Thoracic aorta (tissue), 2 donors: Measurements from ENCODE around the gene ARAP3. TPM values are rescaled to one million over a fixed set of nuclear protein-coding genes. Genes with fewer than 3 reads are reported as not detected.

Experiments used
- ATAC-seq: fragments of 150-250 bp; one replicate; pipeline ENCODE4 v1.8.0; 2017; ENCODE audit warnings: low read depth; ENCODE audit not compliant: insufficient number of reproducible peaks, low FRiP score
- DNase-seq: peaks from one replicate; pipeline ENCODE4 v3.0.0-alpha.2; 2020; ENCODE audit warnings: low spot score
- H3K27ac ChIP-seq, 2 donors: fragments of 200-600 bp; sonication (generic); 1 replicate in 1 of 2; 2 replicates in 1 of 2; pipeline ENCODE4 v1.5.1; 2016; ENCODE audit warnings: mild to moderate bottlenecking in 2 of 2, moderate library complexity in 2 of 2
- H3K27me3 ChIP-seq: fragments of 200-600 bp; sonication (generic); replicated peaks from 2 replicates; pipeline ENCODE4 v1.6.0; 2016; ENCODE audit warnings: mild to moderate bottlenecking; ENCODE audit not compliant: insufficient read depth
- H3K36me3 ChIP-seq: fragments of 200-600 bp; sonication (generic); one replicate; pipeline ENCODE4 v1.5.1; 2016
- H3K4me1 ChIP-seq, 2 donors: fragments of 200-600 bp; sonication (generic); 1 replicate in 1 of 2; 2 replicates in 1 of 2; pipeline versions ENCODE4 v1.5.1 to v1.6.0; 2016; ENCODE audit warnings: low read depth in 2 of 2, mild to moderate bottlenecking in 1 of 2; ENCODE audit not compliant: control insufficient read depth in 1 of 2
- H3K4me3 ChIP-seq: fragments of 200-600 bp; sonication (generic); 2 replicates; pipeline ENCODE4 v1.5.1; 2016; ENCODE audit warnings: mild to moderate bottlenecking
- H3K9me3 ChIP-seq: fragments of 200-600 bp; sonication (generic); 2 replicates; pipeline ENCODE4 v1.5.1; 2016
- total RNA-seq, 2 donors: library from RNA; depleted of rRNA; stranded (reverse); fragments of >200 nt; gene quantifications; one replicate each; pipeline versions ENCODE4 v1.1.0 to v1.2.3, GENCODE V29; 2016
- TF ChIP-seq, protein P1 (sequence below): fragments of 200-600 bp; sonication (generic); IDR thresholded peaks from one replicate; pipeline ENCODE4 v1.5.1; 2019; ENCODE audit warnings: antibody characterized with exemption

The ARAP3 gene
- total RNA-seq, 2 donors from 2014 or later = 15.0 to 16.2 TPM

DNA sequence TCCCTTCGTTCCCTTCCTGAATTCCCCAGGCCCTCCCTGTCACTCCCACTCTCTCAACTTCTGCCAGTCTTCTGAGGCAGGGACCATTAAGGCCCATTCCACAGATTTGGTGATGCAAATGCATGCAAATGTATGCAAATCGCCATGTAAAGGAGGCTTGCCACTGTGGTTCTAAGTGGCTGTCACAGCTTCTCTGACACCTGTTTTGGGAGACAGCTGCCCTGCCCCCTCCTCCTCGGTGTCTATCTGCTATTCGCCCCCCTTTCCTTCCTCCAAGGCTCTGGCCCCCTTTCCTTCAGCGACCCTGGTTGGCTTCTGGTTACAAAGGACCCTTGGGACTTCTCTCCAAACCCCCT, 10.5 kb upstream of the ARAP3 start:
- Histone ChIP-seq H3K9me3 (no peaks in the 10 kb centered on the region), H3K4me1 (peaks cover 0 to 4% of the 10 kb centered on the region in 2 donors), H3K36me3 (no peaks in the 10 kb centered on the region), H3K27ac (no peak overlapping the region), H3K27me3 (no peaks in the 10 kb centered on the region), H3K4me3 (peak overlapping the region; percentile 62)
- TF ChIP-seq, protein P1, sequence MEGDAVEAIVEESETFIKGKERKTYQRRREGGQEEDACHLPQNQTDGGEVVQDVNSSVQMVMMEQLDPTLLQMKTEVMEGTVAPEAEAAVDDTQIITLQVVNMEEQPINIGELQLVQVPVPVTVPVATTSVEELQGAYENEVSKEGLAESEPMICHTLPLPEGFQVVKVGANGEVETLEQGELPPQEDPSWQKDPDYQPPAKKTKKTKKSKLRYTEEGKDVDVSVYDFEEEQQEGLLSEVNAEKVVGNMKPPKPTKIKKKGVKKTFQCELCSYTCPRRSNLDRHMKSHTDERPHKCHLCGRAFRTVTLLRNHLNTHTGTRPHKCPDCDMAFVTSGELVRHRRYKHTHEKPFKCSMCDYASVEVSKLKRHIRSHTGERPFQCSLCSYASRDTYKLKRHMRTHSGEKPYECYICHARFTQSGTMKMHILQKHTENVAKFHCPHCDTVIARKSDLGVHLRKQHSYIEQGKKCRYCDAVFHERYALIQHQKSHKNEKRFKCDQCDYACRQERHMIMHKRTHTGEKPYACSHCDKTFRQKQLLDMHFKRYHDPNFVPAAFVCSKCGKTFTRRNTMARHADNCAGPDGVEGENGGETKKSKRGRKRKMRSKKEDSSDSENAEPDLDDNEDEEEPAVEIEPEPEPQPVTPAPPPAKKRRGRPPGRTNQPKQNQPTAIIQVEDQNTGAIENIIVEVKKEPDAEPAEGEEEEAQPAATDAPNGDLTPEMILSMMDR = no peak
- DNase-seq (no peak), ATAC-seq (no peak)

DNA sequence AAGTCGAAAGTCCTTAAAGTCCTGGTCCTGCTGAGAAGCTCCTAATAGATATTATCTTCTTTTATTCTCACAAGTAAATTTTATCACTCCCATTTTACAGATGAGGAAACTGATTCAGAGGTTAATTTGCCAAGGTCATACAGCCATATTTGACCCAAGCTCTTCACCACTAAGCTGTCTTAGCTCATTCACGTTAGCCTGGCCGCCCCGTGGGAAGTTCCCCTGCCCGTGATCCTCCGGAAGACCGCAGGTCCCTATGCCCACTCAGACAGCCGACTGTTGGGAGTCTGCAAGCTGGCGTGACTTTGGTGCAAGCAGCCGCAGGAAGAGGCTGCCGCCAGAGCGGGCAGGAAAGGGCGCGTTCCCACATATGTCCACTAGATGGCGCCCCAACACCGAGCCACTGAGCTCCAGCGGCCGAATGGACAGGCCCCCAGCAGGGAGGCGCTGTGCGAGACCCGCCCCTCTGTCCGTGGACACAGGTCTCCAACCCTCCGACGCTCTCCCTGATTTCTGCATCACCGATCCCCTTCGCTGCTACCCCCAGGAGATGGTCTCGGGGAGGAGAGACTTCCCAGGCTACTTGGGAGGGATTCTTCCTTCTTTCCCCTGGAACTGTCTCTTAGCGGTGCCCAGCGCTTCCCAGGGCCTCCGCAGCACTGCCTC, 10.0 kb upstream of the ARAP3 start:
- no peak overlapping the region for H3K27ac ChIP-seq

DNA sequence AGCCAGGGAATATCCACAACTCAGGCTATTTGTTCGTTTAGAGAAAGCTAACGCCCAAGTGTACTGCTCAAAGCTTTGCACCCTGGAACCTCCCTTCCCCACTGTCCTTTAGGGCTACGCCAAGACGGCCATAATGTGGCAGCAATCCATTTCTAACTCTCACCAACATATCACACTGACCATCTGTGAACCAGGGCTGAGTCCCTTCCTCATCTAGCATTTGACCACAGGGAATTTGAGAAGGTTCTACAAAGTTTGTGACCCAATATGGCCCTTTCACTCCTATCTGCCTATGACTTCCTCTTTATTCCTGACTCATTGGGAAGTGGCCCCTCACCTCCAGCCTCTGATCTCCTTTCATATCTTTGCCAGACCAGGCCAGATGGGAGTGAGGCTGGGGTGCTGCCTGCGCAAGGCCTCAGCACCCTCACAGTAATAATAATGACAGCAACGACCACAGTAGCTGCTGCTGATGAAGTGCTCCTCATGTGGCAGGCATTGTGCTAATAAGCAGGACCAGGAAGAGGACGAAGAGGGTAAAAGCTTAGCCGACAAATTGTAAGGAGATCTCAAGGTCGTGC, 9.3 kb upstream of the ARAP3 start:
- no peak overlapping the region for H3K4me3 ChIP-seq
- no peaks in the 10 kb centered on the region for H3K9me3 ChIP-seq
- no peaks in the 10 kb centered on the region for H3K36me3 ChIP-seq
- no peak for DNase-seq
- no peak overlapping the region for H3K27ac ChIP-seq
- H3K27me3 ChIP-seq = no peaks in the 10 kb centered on the region
- peaks cover 0 to 4% of the 10 kb centered on the region in 2 donors for H3K4me1 ChIP-seq
- ATAC-seq = no peak
- TF ChIP-seq, protein P1 = no peak

More for the DNA sequence above, 10.0 kb upstream of the ARAP3 start:
- no peaks in the 10 kb centered on the region for H3K9me3 ChIP-seq
- no peaks in the 10 kb centered on the region for H3K36me3 ChIP-seq
- peaks cover 0 to 4% of the 10 kb centered on the region in 2 donors for H3K4me1 ChIP-seq
- ATAC-seq (no peak), DNase-seq (peak; percentile 38)
- peak overlapping the region; percentile 62 for H3K4me3 ChIP-seq
- H3K27me3 ChIP-seq = no peaks in the 10 kb centered on the region
- TF ChIP-seq, protein P1 = peak; percentile 99

DNA sequence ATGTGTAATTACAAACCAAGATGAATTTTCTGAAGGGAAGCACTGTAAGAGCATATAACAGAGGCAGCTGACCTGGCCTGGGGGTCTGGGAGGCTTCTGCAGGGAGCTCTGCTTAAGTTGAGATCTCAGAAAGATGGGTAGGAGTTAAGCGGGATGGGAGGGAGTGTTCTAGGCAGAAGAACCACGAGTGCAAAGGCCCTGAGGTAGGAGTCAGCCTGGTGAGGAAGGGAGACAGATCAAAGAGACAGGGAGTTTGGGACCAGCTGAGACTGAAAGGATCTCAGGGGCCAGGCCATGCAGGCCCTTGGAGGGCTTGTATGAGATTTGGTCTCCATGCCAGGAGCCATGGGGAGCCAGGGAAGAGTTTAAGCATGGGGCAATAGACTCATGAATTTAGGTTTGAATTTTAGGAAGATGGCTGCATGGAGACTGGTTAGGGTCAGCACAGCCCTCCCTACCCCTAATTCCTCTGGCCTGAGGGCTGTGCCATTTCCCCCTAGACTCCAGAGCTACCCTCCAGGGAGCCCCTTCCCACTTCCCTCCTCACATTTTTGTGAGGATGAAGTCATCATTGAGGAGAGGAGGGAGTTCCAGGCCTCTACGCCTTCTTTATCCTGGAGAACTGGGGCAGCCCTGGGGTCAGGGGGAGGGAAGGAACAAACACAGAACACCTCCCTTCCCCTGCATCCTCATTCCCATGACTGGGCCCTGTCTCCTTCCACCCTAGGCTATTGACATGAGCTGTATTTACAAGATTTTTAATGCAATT, 4.8 kb upstream of the ARAP3 start:
- TF ChIP-seq, protein P1 = no peak
- Histone ChIP-seq H3K4me1 (peaks cover 0 to 9% of the 10 kb centered on the region in 2 donors), H3K36me3 (no peaks in the 10 kb centered on the region), H3K4me3 (no peak overlapping the region), H3K27me3 (no peaks in the 10 kb centered on the region), H3K9me3 (no peaks in the 10 kb centered on the region), H3K27ac (no peak overlapping the region)
- ATAC-seq (no peak), DNase-seq (no peak)

DNA sequence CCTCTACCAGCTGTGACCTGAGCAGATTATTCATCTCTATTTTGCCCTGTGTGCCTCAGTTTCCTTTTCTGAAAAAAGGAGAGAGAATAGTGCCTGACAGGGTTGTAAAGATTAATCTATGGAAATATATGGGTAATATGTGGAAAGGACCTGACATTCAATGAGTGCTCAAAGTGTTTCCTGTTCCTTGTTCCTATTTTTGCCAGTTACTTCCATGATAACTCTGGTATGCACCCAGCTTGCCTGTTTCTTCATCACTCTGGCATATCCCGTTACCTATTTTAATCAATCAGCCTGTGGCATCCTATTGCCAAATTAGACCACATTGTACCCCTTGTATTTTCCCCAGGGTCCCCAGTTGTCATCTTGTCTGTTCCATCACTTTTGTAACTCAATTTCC, 3.6 kb upstream of the ARAP3 start:
- no peak for DNase-seq
- H3K36me3 ChIP-seq = no peaks in the 10 kb centered on the region
- no peak for ATAC-seq
- no peak overlapping the region for H3K4me3 ChIP-seq
- TF ChIP-seq, protein P1 = no peak
- no peaks in the 10 kb centered on the region for H3K9me3 ChIP-seq
- peaks cover 4 to 20% of the 10 kb centered on the region in 2 donors for H3K4me1 ChIP-seq
- H3K27me3 ChIP-seq = no peaks in the 10 kb centered on the region
- no peak overlapping the region for H3K27ac ChIP-seq
